ENCODE data around the gene ATP5PB.

Gene ATP5PB

DNA sequence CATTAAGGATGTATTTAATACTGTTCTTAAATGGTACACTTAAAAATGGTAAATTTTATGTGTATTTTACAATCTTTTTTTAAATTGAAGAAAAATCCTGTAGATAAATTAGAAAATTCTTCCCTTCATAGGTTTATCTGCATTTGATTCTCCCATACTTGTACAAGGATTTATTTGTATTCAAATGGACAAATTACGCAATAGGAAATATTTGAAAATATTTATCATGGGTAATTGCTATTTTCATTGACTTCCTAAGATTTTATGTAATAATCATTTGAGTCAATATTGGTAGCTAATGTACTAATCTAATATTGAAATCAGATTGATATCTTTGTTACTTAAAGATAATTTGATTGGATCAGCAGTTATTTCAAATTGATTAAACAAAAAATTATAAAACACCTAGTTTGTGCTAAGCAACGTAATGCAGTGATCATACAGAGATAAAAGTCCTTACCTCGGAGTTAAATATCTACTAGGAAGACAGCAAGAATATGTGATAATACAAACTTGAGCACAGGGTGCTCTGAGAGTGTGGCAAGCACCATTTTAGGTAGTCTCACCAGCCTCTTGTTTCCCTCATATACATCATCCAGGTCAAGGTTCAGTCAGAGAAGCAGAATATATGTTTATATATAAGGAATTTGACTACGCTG is 13.2 kb downstream of the ATP5PB start:
- CTCF ChIA-PET = interaction anchor here (1.0 to 2.8 kb wide), 5 partner anchors 20 to 307 kb away, joined by 3 to 11 read pairs (median 4); no protein-coding TSS in a partner anchor
- POLR2A ChIA-PET = no interaction called here
- no peak for DNase-seq (ENCODE audit: extremely low spot score)
- TF ChIP-seq, protein P1, sequence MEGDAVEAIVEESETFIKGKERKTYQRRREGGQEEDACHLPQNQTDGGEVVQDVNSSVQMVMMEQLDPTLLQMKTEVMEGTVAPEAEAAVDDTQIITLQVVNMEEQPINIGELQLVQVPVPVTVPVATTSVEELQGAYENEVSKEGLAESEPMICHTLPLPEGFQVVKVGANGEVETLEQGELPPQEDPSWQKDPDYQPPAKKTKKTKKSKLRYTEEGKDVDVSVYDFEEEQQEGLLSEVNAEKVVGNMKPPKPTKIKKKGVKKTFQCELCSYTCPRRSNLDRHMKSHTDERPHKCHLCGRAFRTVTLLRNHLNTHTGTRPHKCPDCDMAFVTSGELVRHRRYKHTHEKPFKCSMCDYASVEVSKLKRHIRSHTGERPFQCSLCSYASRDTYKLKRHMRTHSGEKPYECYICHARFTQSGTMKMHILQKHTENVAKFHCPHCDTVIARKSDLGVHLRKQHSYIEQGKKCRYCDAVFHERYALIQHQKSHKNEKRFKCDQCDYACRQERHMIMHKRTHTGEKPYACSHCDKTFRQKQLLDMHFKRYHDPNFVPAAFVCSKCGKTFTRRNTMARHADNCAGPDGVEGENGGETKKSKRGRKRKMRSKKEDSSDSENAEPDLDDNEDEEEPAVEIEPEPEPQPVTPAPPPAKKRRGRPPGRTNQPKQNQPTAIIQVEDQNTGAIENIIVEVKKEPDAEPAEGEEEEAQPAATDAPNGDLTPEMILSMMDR (IDR thresholded peaks at IDR 0.05; ENCODE audit: control extremely low read depth, extremely low read depth, low read depth, missing control alignments) = no peak

DNA sequence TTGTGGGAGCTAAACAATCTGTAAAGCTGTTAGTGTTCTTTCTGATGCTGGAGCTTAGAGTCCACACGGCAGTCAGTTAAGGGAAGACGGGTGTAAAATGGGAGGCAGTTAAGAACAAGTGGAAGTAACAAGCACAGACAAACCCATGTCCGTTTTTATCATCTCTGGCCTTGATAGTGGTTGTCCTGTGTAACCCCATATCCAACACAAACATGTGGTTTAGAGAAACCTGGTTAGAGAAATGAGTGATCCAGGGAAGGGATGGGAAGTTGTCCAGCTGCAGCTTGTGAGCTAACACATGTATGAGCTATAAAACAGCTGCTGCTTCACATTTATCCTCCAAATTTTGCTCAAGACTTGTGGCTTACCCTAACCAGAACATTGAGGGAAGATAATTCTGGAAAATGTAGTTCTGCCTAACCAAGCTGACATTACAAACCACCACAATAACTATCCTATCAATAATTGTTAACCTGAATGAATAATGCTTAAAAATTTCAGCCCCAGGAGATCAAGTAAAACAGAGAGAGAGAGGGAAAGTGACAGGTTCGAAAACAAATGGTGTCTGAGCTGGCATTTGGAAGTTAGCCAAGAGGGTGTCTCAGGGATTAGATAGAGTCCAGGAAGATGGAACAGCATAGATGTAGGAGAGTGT is 13.9 kb downstream of the ATP5PB start:
- POLR2A ChIA-PET = no interaction called here
- DNase-seq (ENCODE audit: extremely low spot score) = no peak
- TF ChIP-seq, protein P1 (IDR thresholded peaks at IDR 0.05; ENCODE audit: control extremely low read depth, extremely low read depth, low read depth, missing control alignments) = no peak
- CTCF ChIA-PET = interaction anchor here (0.9 to 2.8 kb wide), 6 partner anchors 15 to 307 kb away, joined by 3 to 11 read pairs (median 4); no protein-coding TSS in a partner anchor

DNA sequence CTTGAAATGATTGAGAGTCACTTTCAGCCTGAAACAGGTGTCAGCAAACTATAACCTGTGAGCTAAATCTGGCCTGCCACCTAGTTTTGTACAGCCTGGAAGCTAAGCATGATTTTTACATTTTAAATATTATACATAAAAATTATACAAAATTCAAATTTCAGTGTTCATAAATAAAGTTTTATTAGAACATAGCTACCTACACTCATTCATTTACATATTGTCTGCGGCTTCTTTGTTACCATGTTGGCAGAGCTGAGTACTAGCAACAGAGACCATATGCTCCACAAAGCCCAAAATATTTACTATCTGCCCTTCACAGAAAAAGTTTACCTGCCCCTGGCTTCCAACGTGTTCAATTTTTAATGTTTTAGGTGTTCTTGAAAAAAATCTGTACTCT is 16.5 kb downstream of the ATP5PB start:
- POLR2A ChIA-PET = no interaction called here
- no peak for DNase-seq (ENCODE audit: extremely low spot score)
- CTCF ChIA-PET = interaction anchor here (0.9 to 1.6 kb wide), 3 partner anchors 16 to 42 kb away, joined by 3 read pairs; no protein-coding TSS in a partner anchor
- TF ChIP-seq, protein P1 (IDR thresholded peaks at IDR 0.05; ENCODE audit: control extremely low read depth, extremely low read depth, low read depth, missing control alignments) = no peak

DNA sequence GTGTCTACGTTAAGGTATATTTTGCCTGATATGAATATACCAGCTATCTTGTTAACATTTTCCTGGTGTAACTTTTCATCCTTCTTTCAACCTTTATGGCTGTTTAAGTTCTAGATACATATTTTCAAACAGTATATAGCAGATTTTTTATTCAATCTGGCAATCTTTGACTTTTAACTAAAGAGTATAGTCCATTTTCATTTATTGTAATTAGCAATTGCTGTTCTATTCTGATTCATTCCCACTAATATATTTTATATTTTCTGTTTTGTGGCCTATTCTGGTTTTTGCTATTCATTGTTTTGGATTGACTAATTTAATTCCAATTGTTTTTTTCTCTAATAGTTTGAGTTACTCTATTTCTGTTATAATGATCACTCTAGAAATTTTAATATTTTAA is 17.2 kb downstream of the ATP5PB start:
- TF ChIP-seq, protein P1 (IDR thresholded peaks at IDR 0.05; ENCODE audit: control extremely low read depth, extremely low read depth, low read depth, missing control alignments) = no peak
- ChIA-PET POLR2A (no interaction called here), CTCF (interaction anchor here (0.7 to 1.6 kb wide), 4 partner anchors 14 to 41 kb away, joined by 3 read pairs; no protein-coding TSS in a partner anchor)
- no peak for DNase-seq (ENCODE audit: extremely low spot score)

DNA sequence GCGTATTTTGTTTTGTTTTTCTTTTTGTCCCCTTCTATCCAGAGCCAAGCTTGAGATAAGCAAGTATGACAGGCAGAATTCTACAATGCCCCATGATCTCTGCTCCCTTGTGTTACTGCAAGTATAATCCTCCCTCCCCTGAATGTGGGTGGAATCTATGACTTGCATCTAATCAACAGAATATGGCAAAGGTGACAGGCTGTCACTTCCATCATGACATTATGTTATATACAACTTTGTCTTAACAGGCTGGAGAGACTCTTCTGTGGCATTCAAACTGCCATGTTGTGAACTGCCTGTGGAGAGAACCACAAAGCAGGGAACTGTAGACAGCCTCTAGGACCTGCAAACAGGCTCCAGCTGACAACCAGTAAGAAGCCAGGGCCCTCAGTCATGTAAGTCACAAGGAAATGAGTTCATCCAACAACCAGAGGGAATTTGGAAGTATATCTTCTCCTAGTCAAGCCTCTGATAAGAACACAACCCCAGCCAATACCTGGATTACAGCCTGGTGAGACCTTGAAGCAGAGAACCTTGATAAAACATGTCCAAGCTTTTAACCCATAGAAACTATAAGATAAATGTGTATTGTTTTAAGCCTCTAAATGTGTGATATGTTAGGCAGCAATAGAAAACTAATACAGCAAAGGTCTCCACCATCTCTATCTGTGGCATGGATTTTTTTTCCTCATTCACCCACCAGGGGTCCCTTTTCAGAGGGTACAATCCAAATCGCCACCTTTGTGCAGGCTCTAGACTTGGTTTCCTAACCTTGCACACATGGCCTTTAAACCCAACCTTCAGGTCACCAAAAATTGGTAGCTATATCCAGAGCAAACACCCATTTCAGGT is 18.8 kb downstream of the ATP5PB start:
- TF ChIP-seq, protein P1 (IDR thresholded peaks at IDR 0.05; ENCODE audit: control extremely low read depth, extremely low read depth, low read depth, missing control alignments) = no peak
- CTCF ChIA-PET = interaction anchor here (1.3 to 1.7 kb wide), 2 partner anchors 13 to 68 kb away, joined by 3 to 8 read pairs; no protein-coding TSS in a partner anchor
- POLR2A ChIA-PET = no interaction called here
- no peak for DNase-seq (ENCODE audit: extremely low spot score)

DNA sequence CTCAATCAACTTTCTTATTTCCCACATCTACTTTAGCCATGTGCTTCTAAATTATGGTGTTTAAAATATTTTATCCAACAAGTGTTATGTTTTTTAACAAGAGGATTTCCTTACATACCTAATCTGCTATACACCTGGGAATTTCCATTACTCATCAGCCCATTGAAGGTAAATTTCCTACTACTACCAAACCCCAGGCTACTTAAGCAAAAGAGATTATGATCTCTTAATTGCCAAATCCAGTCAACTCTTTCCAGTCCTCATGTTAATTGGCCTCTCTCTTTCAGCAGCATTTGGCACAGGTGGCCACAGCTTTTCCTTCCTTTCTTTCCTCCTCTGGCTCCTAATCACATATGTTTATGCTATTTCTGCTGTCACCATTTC is 19.4 kb downstream of the ATP5PB start:
- no peak for DNase-seq (ENCODE audit: extremely low spot score)
- ChIA-PET CTCF (interaction anchor here (1.3 to 1.7 kb wide), 2 partner anchors 13 to 69 kb away, joined by 3 to 8 read pairs; no protein-coding TSS in a partner anchor), POLR2A (no interaction called here)
- TF ChIP-seq, protein P1 (IDR thresholded peaks at IDR 0.05; ENCODE audit: control extremely low read depth, extremely low read depth, low read depth, missing control alignments) = no peak
